ENCODE measurements around the gene FKBP7.

Gene FKBP7

GRCh38 chr2:178521304-178522150 lies 43.1 kb upstream of the FKBP7 start:
- TF ChIP-seq CTCF (IDR thresholded peaks at IDR 0.05; ENCODE audit: borderline replicate concordance, insufficient read depth, low read depth, low read length) = no peak
- no peak overlapping the region for H3K4me3 ChIP-seq (ENCODE audit: low read depth, low read length)

GRCh38 chr2:178517496-178517895 lies 39.1 kb upstream of the FKBP7 start:
- no peak overlapping the region for H3K4me3 ChIP-seq (ENCODE audit: low read depth, low read length)
- no peak for TF ChIP-seq CTCF (IDR thresholded peaks at IDR 0.05; ENCODE audit: borderline replicate concordance, insufficient read depth, low read depth, low read length)

DNA sequence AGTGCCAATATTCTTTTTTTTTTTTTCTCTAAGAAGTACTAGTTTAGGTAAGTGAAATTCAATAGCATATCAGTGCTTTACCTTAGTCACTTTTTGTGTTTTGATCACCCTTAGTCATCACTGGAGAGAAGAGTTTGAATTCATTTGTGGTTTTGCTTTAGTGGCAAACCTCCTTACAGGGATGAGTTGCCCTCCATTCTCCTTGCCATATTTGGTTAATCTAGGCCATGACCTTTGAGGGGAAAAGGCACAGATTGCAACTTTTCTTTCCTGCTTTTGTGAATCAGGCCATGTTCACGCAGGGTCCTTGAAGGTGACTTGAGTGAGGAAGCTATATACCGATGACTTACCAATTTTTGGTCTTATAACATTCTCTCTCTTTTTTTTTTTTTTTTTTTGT lies 36.3 kb upstream of the FKBP7 start:
- H3K4me3 ChIP-seq (ENCODE audit: low read depth, low read length) = no peak overlapping the region
- no peak for TF ChIP-seq CTCF (IDR thresholded peaks at IDR 0.05; ENCODE audit: borderline replicate concordance, insufficient read depth, low read depth, low read length)

DNA sequence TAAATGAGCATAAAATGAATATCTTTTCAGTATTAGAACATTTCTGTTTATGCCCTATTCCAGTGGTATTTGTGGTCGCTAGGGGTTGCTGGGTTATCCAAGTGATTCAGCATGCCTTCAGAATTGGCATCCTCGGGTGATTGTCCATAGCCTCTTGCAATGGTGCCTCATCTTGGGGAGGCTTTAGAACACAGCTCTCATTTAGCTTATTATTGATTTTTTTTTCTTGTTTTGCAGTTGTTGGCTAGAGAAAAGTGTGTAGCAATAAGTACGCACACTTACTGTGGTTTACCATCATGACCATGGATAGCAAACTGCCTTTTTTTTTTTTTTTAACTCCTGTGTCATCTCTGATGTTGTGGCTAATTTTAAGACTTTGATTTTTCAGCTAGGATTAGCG lies 35.5 kb upstream of the FKBP7 start:
- no peak for TF ChIP-seq CTCF (IDR thresholded peaks at IDR 0.05; ENCODE audit: borderline replicate concordance, insufficient read depth, low read depth, low read length)
- H3K4me3 ChIP-seq (ENCODE audit: low read depth, low read length) = no peak overlapping the region

- no peak for TF ChIP-seq CTCF (IDR thresholded peaks at IDR 0.05; ENCODE audit: borderline replicate concordance, insufficient read depth, low read depth, low read length)
- H3K4me3 ChIP-seq (ENCODE audit: low read depth, low read length) = no peak overlapping the region
Observed at GRCh38 chr2:178512484-178512883, 34.1 kb upstream of the FKBP7 start.

GRCh38 chr2:178510384-178510783 lies 32.0 kb upstream of the FKBP7 start:
- H3K4me3 ChIP-seq (ENCODE audit: low read depth, low read length) = no peak overlapping the region
- no peak for TF ChIP-seq CTCF (IDR thresholded peaks at IDR 0.05; ENCODE audit: borderline replicate concordance, insufficient read depth, low read depth, low read length)

- H3K4me3 ChIP-seq (ENCODE audit: low read depth, low read length) = no peak overlapping the region
- no peak for TF ChIP-seq CTCF (IDR thresholded peaks at IDR 0.05; ENCODE audit: borderline replicate concordance, insufficient read depth, low read depth, low read length)
Observed at GRCh38 chr2:178508646-178509045, 30.2 kb upstream of the FKBP7 start.
